Upper lobe of right lung (tissue), 1 donor: ENCODE results near the gene THSD4. TPM values are rescaled to one million over a fixed set of nuclear protein-coding genes. Genes with fewer than 3 reads are reported as not detected.

Experiments used
- ATAC-seq: fragments of 200-7000 bp; cut with Tn5 transposase; one replicate; pipeline ENCODE4 v1.9.1; 2020; ENCODE audit warnings: mild to moderate bottlenecking, moderate library complexity
- DNase-seq: peaks from one replicate; pipeline ENCODE4 v3.0.0-alpha.2; 2020
- H3K27ac ChIP-seq: fragments of 200-600 bp; one replicate; pipeline ENCODE4 v1.8.0; 2022
- H3K27me3 ChIP-seq: fragments of 200-600 bp; one replicate; pipeline ENCODE4 v1.8.0; 2022; ENCODE audit warnings: mild to moderate bottlenecking
- H3K36me3 ChIP-seq: fragments of 200-600 bp; one replicate; pipeline ENCODE4 v1.8.0; 2022
- H3K4me1 ChIP-seq: fragments of 200-600 bp; one replicate; pipeline ENCODE4 v1.8.0; 2022
- H3K4me3 ChIP-seq: fragments of 200-600 bp; one replicate; pipeline ENCODE4 v1.8.0; 2022; ENCODE audit warnings: mild to moderate bottlenecking
- H3K9me3 ChIP-seq: fragments of 200-600 bp; one replicate; pipeline ENCODE4 v1.8.0; 2022
- intact Hi-C: fragments of 100-400 bp; cut with DNase I; formaldehyde crosslinking; loops from one replicate; pipeline ENCODE4 v1.11.0; 2022
- total RNA-seq: library from RNA; stranded (reverse); fragmentation: NEBNext Ultra II Directional; extraction: Animal tissue kit (Norgen Biotek cat#: 25700); gene quantifications from one replicate; pipeline ENCODE4 v1.2.1, GENCODE V29; 2021
- TF ChIP-seq, protein P1 (sequence below): fragments of 200-600 bp; IDR thresholded peaks from one replicate; pipeline ENCODE4 v1.8.0; 2022; ENCODE audit warnings: antibody characterized with exemption
- donor health status: DM: no; HTN: yes; CAD: no; lungs with severe emphysema.

Gene THSD4
- total RNA-seq, 1 donor from 2014 or later = 25.6 TPM

DNA sequence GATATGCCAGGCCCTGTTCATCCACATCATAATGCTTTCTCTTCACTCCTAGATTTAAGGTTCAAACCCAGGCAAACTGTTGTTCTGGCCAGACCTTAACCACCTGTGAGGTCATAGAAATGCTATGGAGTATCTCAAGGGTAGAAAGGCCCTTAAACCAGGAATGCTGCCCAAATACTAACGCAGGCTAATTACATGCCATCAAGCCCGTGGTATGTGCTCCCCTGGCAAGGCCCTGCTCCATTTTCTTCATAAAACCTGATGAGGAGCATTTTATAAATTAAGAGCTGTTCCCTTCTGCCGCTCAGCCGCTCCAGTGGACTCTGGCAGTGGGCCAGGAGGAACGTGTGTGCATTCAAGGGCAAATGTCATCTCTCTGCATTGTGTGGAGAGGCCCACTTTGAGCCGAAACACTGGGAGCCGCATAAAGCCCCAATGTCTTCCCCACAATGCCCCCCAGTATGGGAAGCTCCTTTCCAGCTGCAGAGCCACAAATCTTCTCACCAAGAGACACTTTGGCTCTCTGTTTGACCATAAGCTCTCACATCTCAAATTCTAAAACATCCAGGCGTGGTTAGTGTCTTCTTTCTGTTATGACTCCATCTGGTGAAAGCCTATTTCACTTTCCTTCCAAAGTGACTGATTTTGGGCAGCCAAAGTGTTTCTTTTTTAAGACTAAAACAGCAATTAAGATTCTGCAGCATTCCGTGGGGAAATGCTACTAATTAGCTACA is 484.3 kb downstream of the THSD4 start:
- no peaks in the 10 kb centered on the region for H3K36me3 ChIP-seq
- intact Hi-C loops = no loop called here
- ATAC-seq (peak; percentile 72), DNase-seq (no peak)
- TF ChIP-seq, protein P1, sequence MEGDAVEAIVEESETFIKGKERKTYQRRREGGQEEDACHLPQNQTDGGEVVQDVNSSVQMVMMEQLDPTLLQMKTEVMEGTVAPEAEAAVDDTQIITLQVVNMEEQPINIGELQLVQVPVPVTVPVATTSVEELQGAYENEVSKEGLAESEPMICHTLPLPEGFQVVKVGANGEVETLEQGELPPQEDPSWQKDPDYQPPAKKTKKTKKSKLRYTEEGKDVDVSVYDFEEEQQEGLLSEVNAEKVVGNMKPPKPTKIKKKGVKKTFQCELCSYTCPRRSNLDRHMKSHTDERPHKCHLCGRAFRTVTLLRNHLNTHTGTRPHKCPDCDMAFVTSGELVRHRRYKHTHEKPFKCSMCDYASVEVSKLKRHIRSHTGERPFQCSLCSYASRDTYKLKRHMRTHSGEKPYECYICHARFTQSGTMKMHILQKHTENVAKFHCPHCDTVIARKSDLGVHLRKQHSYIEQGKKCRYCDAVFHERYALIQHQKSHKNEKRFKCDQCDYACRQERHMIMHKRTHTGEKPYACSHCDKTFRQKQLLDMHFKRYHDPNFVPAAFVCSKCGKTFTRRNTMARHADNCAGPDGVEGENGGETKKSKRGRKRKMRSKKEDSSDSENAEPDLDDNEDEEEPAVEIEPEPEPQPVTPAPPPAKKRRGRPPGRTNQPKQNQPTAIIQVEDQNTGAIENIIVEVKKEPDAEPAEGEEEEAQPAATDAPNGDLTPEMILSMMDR = no peak
- H3K9me3 ChIP-seq = no peaks in the 10 kb centered on the region
- H3K27ac ChIP-seq = no peak overlapping the region
- H3K4me3 ChIP-seq = no peak overlapping the region
- no peaks in the 10 kb centered on the region for H3K27me3 ChIP-seq
- H3K4me1 ChIP-seq = peaks cover 21% of the 10 kb centered on the region

DNA sequence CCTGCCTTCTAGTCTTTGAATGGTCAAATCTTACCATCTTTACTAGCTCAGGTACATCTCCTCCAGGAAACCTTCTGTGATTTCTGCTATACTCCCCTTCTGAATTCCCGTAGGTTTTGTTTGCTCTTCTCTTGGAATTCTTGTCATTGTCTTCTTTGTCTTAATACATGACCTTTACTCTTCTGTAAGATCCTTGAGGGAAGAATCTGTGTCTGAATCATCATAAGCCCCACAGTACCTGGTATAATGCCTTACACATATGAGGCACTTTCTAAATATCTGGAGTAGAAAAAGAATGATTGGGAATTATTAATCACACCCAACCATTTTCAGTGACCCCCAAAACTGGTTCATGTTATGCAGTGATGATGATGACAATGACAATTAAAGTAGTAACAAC is 485.0 kb downstream of the THSD4 start:
- DNase-seq (no peak), ATAC-seq (no peak)
- intact Hi-C loops = no loop called here
- Histone ChIP-seq H3K9me3 (no peaks in the 10 kb centered on the region), H3K36me3 (no peaks in the 10 kb centered on the region), H3K4me1 (peaks cover 21% of the 10 kb centered on the region), H3K4me3 (no peak overlapping the region), H3K27me3 (no peaks in the 10 kb centered on the region), H3K27ac (no peak overlapping the region)
- TF ChIP-seq, protein P1 = no peak

GRCh38 chr15:71601038-71601834 is 486.0 kb downstream of the THSD4 start:
- no peaks in the 10 kb centered on the region for H3K36me3 ChIP-seq
- no peaks in the 10 kb centered on the region for H3K27me3 ChIP-seq
- H3K27ac ChIP-seq = no peak overlapping the region
- no peak overlapping the region for H3K4me3 ChIP-seq
- DNase-seq (no peak), ATAC-seq (no peak)
- H3K9me3 ChIP-seq = no peaks in the 10 kb centered on the region
- H3K4me1 ChIP-seq = peaks cover 21% of the 10 kb centered on the region
- TF ChIP-seq, protein P1 = no peak
- intact Hi-C loops = no loop called here

DNA sequence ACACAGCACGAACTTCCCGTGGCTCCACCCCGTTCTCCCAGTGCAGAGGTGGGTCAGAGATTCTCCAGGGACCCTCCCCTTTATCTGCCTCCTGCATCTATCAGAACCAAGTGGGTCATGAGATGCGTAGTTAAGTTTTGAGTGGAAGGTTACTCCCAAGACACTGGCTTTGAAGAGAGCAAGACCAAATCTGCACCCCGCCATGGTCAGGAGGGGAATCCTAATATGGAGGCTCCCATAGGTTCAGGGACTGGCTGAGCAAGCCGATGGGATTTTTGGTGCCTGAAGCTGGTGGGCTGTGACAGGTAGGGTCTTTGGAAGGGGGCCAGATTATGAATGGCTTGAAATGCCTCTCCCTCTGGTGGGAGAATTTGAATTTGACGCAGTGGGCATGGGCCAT is 488.1 kb downstream of the THSD4 start:
- Histone ChIP-seq H3K36me3 (no peaks in the 10 kb centered on the region), H3K4me1 (peaks cover 9% of the 10 kb centered on the region), H3K4me3 (no peak overlapping the region), H3K27me3 (no peaks in the 10 kb centered on the region), H3K9me3 (no peaks in the 10 kb centered on the region), H3K27ac (no peak overlapping the region)
- intact Hi-C loops = no loop called here
- no peak for DNase-seq
- TF ChIP-seq, protein P1 = no peak
- no peak for ATAC-seq

GRCh38 chr15:71607383-71607782 is 492.1 kb downstream of the THSD4 start:
- intact Hi-C loops = no loop called here
- H3K9me3 ChIP-seq = no peaks in the 10 kb centered on the region
- ATAC-seq = peak; percentile 91

More at GRCh38 chr15:71607383-71607782, 492.1 kb downstream of the THSD4 start:
- Histone ChIP-seq H3K27me3 (no peaks in the 10 kb centered on the region), H3K4me1 (peaks cover 10% of the 10 kb centered on the region), H3K4me3 (no peak overlapping the region), H3K27ac (no peak overlapping the region), H3K36me3 (no peaks in the 10 kb centered on the region)
- no peak for DNase-seq
- TF ChIP-seq, protein P1 = no peak
